ENCODE measurements around the gene RPL28. TPM values are rescaled to one million over a fixed set of nuclear protein-coding genes. Genes with fewer than 3 reads are reported as not detected.

RPL28 gene
- total and polyA plus RNA-seq, 2 donors (not counting 3 experiments of a cell fraction or from before 2014, with no cell fraction given): 1,872 to 3,435 TPM

- H3K4me1 ChIP-seq (ENCODE audit: control insufficient read depth, extremely low read depth, insufficient read depth, low read length): no peaks in the 10 kb centered on the region
- TF ChIP-seq POLR2A (IDR thresholded peaks at IDR 0.05; ENCODE audit: low read depth, low read length) (no peak), MYC (IDR thresholded peaks at IDR 0.05; ENCODE audit: low read depth, low read length) (no peak), FOS (IDR thresholded peaks at IDR 0.05; ENCODE audit: borderline replicate concordance, insufficient read depth, low read length) (no peak), POLR2AphosphoS5 (IDR thresholded peaks at IDR 0.05; ENCODE audit: insufficient read depth, low read depth, low read length) (no peak), EZH2 (IDR thresholded peaks at IDR 0.05; ENCODE audit: borderline replicate concordance, low read depth, low read length, severe bottlenecking) (no peak), CTCF (IDR thresholded peaks at IDR 0.05; ENCODE audit: extremely low read depth in 1 of 2, insufficient read depth in 1 of 2, low read depth in 1 of 2, low read length in 2 of 2) (no peak), JUN (IDR thresholded peaks at IDR 0.05; ENCODE audit: borderline replicate concordance, insufficient read depth, insufficient read length, low read depth) (no peak), GATA2 (IDR thresholded peaks at IDR 0.05; ENCODE audit: insufficient read depth, insufficient read length, low read depth, low read length) (no peak), MAX (IDR thresholded peaks at IDR 0.05; ENCODE audit: insufficient read depth, insufficient read length) (no peak)
- no peak overlapping the region for H3K27ac ChIP-seq (ENCODE audit: insufficient read depth, low read depth, low read length)
- H2AFZ ChIP-seq (ENCODE audit: low read depth, low read length): no peak overlapping the region
- no peak overlapping the region for H3K4me3 ChIP-seq (replicated peaks in 1 of 3; ENCODE audit: insufficient read depth in 1 of 3, low read depth in 1 of 3, low read length in 3 of 3)
- H3K9me1 ChIP-seq (replicated peaks; ENCODE audit: control insufficient read depth, extremely low read depth, insufficient read depth, low read length): no peaks in the 10 kb centered on the region
- dilution Hi-C loops (cut with MboI; ENCODE audit: extremely low pct_ligation_motif_present, low sequenced_read_pairs): no loop called here
- BruUV-seq (replicated peaks): no TSS peak
- intact Hi-C loops (cut with micrococcal nuclease): no loop called here
- H4K20me1 ChIP-seq (replicated peaks; ENCODE audit: control insufficient read depth, extremely low read depth, insufficient read depth, low read length): no peaks in the 10 kb centered on the region
- no peak overlapping the region for H3K4me2 ChIP-seq (ENCODE audit: insufficient read depth, low read length)
- H3K27me3 ChIP-seq (ENCODE audit: control insufficient read depth in 2 of 2, insufficient read depth in 2 of 2, low read length in 2 of 2): no peaks in the 10 kb centered on the region
- no peaks in the 10 kb centered on the region for H3K79me2 ChIP-seq (ENCODE audit: control insufficient read depth, insufficient read depth, low read length)
- no peak for FAIRE-seq
- H3K36me3 ChIP-seq (ENCODE audit: control insufficient read depth in 2 of 2, extremely low read depth in 1 of 2, insufficient read depth in 2 of 2, low read length in 2 of 2): peaks cover 0 to 7% of the 10 kb centered on the region in 2 experiments
- no peaks in the 10 kb centered on the region for H3K9me3 ChIP-seq (replicated peaks; ENCODE audit: control insufficient read depth, insufficient read depth, low read length)
- ChIA-PET POLR2A (no interaction called here), CTCF (interaction anchor here (1.8 kb wide), 1 partner anchor 44 kb away, joined by 5 read pairs; no protein-coding TSS in a partner anchor)
- no peak overlapping the region for H3K9ac ChIP-seq (replicated peaks; ENCODE audit: extremely low read depth, insufficient read depth, low read length)
- no peak for DNase-seq (ENCODE audit: low read depth, low spot score)
Measured at GRCh38 chr19:55345818-55346724, 39.7 kb upstream of the RPL28 start.
